Activated naive CD8-positive, alpha-beta T cell treated with anti-CD3 and anti-CD28 coated beads, Interleukin-2, amount 50 U/mL, for 24 hours (primary cell): ENCODE results near the gene NUCB1.
"Not testable (repeated sequence)": the region's sequence is repeated elsewhere in the genome, so short reads cannot be mapped to it uniquely, and the experiment has no call there.

Experiments
- ATAC-seq: fragments of 150-1000 bp; cut with Tn5 transposase; one replicate; pipeline ENCODE4 v1.10.0; 2021
- DNase-seq: peaks from one replicate; pipeline ENCODE4 v3.0.0; 2021
- H3K27ac Mint-ChIP-seq: one replicate; pipeline ENCODE4 v1.8.0; 2021; ENCODE audit warnings: mild to moderate bottlenecking, mixed read lengths
- H3K27me3 Mint-ChIP-seq: one replicate; pipeline ENCODE4 v1.8.0; 2021; ENCODE audit warnings: mixed read lengths
- H3K36me3 Mint-ChIP-seq: one replicate; pipeline ENCODE4 v1.8.0; 2021; ENCODE audit warnings: low read depth, mixed read lengths
- H3K4me1 Mint-ChIP-seq: one replicate; pipeline ENCODE4 v1.8.0; 2021; ENCODE audit warnings: mixed read lengths
- H3K4me3 Mint-ChIP-seq: one replicate; pipeline ENCODE4 v1.8.0; 2021; ENCODE audit warnings: mild to moderate bottlenecking, moderate library complexity, mixed read lengths
- H3K9me3 Mint-ChIP-seq: one replicate; pipeline ENCODE4 v1.8.0; 2021; ENCODE audit warnings: mixed read lengths

Gene NUCB1

GRCh38 chr19:48881741-48882657, 18.1 kb upstream of the NUCB1 start:
- DNase-seq (no peak), ATAC-seq (peak; percentile 66)
- Mint-ChIP-seq H3K4me3 (no peak overlapping the region), H3K36me3 (peaks cover 8% of the 10 kb centered on the region), H3K27me3 (no peaks in the 10 kb centered on the region), H3K27ac (no peak overlapping the region), H3K9me3 (no peaks in the 10 kb centered on the region), H3K4me1 (peaks cover 20% of the 10 kb centered on the region)

- Mint-ChIP-seq H3K9me3 (no peaks in the 10 kb centered on the region), H3K4me1 (peaks cover 2% of the 10 kb centered on the region), H3K27ac (no peak overlapping the region), H3K4me3 (no peak overlapping the region), H3K27me3 (no peaks in the 10 kb centered on the region), H3K36me3 (no peaks in the 10 kb centered on the region)
- DNase-seq (no peak), ATAC-seq (no peak)
These were observed 16.4 kb upstream of the NUCB1 start for GRCh38 chr19:48883726-48884125.

- Mint-ChIP-seq H3K9me3 (no peaks in the 10 kb centered on the region), H3K27me3 (peaks cover 9% of the 10 kb centered on the region)
These were observed 12.1 kb upstream of the NUCB1 start for GRCh38 chr19:48887861-48888612.

GRCh38 chr19:48889496-48889895, 10.6 kb upstream of the NUCB1 start:
- H3K27me3 Mint-ChIP-seq, result peaks cover 12% of the 10 kb centered on the region
- H3K4me3 Mint-ChIP-seq, ATAC-seq, DNase-seq, H3K4me1 Mint-ChIP-seq, H3K9me3 Mint-ChIP-seq, H3K27ac Mint-ChIP-seq, H3K36me3 Mint-ChIP-seq: not testable (repeated sequence)

More at GRCh38 chr19:48887861-48888612, 12.1 kb upstream of the NUCB1 start:
- Mint-ChIP-seq H3K4me3 (no peak overlapping the region), H3K36me3 (no peaks in the 10 kb centered on the region), H3K27ac (no peak overlapping the region), H3K4me1 (peaks cover 2% of the 10 kb centered on the region)
- DNase-seq (no peak), ATAC-seq (no peak)

GRCh38 chr19:48890551-48890950, 9.6 kb upstream of the NUCB1 start:
- H3K4me1 Mint-ChIP-seq, result peaks cover 6% of the 10 kb centered on the region
- no peak for ATAC-seq
- no peak for DNase-seq
- no peak overlapping the region for H3K4me3 Mint-ChIP-seq
- no peaks in the 10 kb centered on the region for H3K36me3 Mint-ChIP-seq
- peak overlapping the region; percentile 42 for H3K27ac Mint-ChIP-seq
- H3K9me3 Mint-ChIP-seq, result no peaks in the 10 kb centered on the region
- peaks cover 22% of the 10 kb centered on the region for H3K27me3 Mint-ChIP-seq

GRCh38 chr19:48895226-48895625, 4.9 kb upstream of the NUCB1 start:
- Mint-ChIP-seq H3K4me1 (peaks cover 22% of the 10 kb centered on the region), H3K27me3 (peaks cover 25% of the 10 kb centered on the region), H3K36me3 (no peaks in the 10 kb centered on the region), H3K4me3 (peak overlapping the region; percentile 34), H3K9me3 (no peaks in the 10 kb centered on the region), H3K27ac (no peak overlapping the region)
- ATAC-seq, result no peak
- no peak for DNase-seq

GRCh38 chr19:48896191-48896720, 3.9 kb upstream of the NUCB1 start:
- DNase-seq (peak; percentile 60), ATAC-seq (peak; percentile 21)
- H3K27ac Mint-ChIP-seq, result no peak overlapping the region
- peaks cover 30% of the 10 kb centered on the region for H3K4me1 Mint-ChIP-seq
- peaks cover 3% of the 10 kb centered on the region for H3K36me3 Mint-ChIP-seq
- no peaks in the 10 kb centered on the region for H3K9me3 Mint-ChIP-seq
- peak overlapping the region; percentile 34 for H3K4me3 Mint-ChIP-seq
- peaks cover 20% of the 10 kb centered on the region for H3K27me3 Mint-ChIP-seq

- H3K36me3 Mint-ChIP-seq, result peaks cover 6% of the 10 kb centered on the region
- no peak for ATAC-seq
- H3K27me3 Mint-ChIP-seq, result peaks cover 16% of the 10 kb centered on the region
- peaks cover 32% of the 10 kb centered on the region for H3K4me1 Mint-ChIP-seq
- H3K9me3 Mint-ChIP-seq, result no peaks in the 10 kb centered on the region
- H3K4me3 Mint-ChIP-seq, result no peak overlapping the region
- no peak overlapping the region for H3K27ac Mint-ChIP-seq
- DNase-seq, result no peak
These were observed 2.9 kb upstream of the NUCB1 start for GRCh38 chr19:48897181-48897580.

GRCh38 chr19:48899386-48899749, 744 bp upstream of the NUCB1 start:
- peak overlapping the region; percentile 97 for H3K27ac Mint-ChIP-seq
- H3K4me1 Mint-ChIP-seq, result peaks cover 37% of the 10 kb centered on the region
- H3K4me3 Mint-ChIP-seq, result peak overlapping the region; percentile 95

GRCh38 chr19:48900477-48901406, 630 bp downstream of the NUCB1 start:
- Mint-ChIP-seq H3K9me3 (no peaks in the 10 kb centered on the region), H3K4me3 (peak overlapping the region; percentile 95), H3K27me3 (peaks cover under 1% of the 10 kb centered on the region), H3K27ac (peak overlapping the region; percentile 97), H3K36me3 (peaks cover 20% of the 10 kb centered on the region), H3K4me1 (peaks cover 32% of the 10 kb centered on the region)
- DNase-seq (peak; percentile 31), ATAC-seq (no peak)

More at GRCh38 chr19:48899386-48899749, 744 bp upstream of the NUCB1 start:
- Mint-ChIP-seq H3K27me3 (peaks cover 14% of the 10 kb centered on the region), H3K36me3 (peaks cover 10% of the 10 kb centered on the region)
- DNase-seq, ATAC-seq, H3K9me3 Mint-ChIP-seq: not testable (repeated sequence)

- H3K27ac Mint-ChIP-seq, result not testable (repeated sequence)
These were observed 2.2 kb downstream of the NUCB1 start for GRCh38 chr19:48902291-48902690.

GRCh38 chr19:48903788-48904187, 3.7 kb downstream of the NUCB1 start:
- H3K4me1 Mint-ChIP-seq, result peaks cover 25% of the 10 kb centered on the region
- not testable (repeated sequence) for H3K9me3 Mint-ChIP-seq, ATAC-seq, H3K27me3 Mint-ChIP-seq, H3K27ac Mint-ChIP-seq, DNase-seq, H3K4me3 Mint-ChIP-seq
- H3K36me3 Mint-ChIP-seq, result peaks cover 33% of the 10 kb centered on the region

More at GRCh38 chr19:48902291-48902690, 2.2 kb downstream of the NUCB1 start:
- Mint-ChIP-seq H3K4me1 (peaks cover 25% of the 10 kb centered on the region), H3K4me3 (peak overlapping the region; percentile 16), H3K36me3 (peaks cover 26% of the 10 kb centered on the region)
- H3K27me3 Mint-ChIP-seq, DNase-seq, H3K9me3 Mint-ChIP-seq, ATAC-seq: not testable (repeated sequence)

GRCh38 chr19:48905664-48906063, 5.6 kb downstream of the NUCB1 start:
- no peak for ATAC-seq
- Mint-ChIP-seq H3K27ac (no peak overlapping the region), H3K4me3 (no peak overlapping the region), H3K9me3 (no peaks in the 10 kb centered on the region), H3K27me3 (no peaks in the 10 kb centered on the region), H3K36me3 (peaks cover 39% of the 10 kb centered on the region), H3K4me1 (peaks cover 16% of the 10 kb centered on the region)
- no peak for DNase-seq

GRCh38 chr19:48906324-48906723, 6.2 kb downstream of the NUCB1 start:
- H3K27me3 Mint-ChIP-seq, result no peaks in the 10 kb centered on the region

More at GRCh38 chr19:48906324-48906723, 6.2 kb downstream of the NUCB1 start:
- DNase-seq, result no peak
- Mint-ChIP-seq H3K4me1 (peaks cover 9% of the 10 kb centered on the region), H3K4me3 (no peak overlapping the region), H3K27ac (no peak overlapping the region), H3K36me3 (peaks cover 41% of the 10 kb centered on the region), H3K9me3 (no peaks in the 10 kb centered on the region)
- no peak for ATAC-seq
